NCI-H345 treated with DMSO at 0.1 percent for 48 hours (cell line): Measurements from ENCODE around the gene AP3D1.
"Not testable (repeated sequence)": the region's sequence is repeated elsewhere in the genome, so short reads cannot be mapped to it uniquely, and the experiment has no call there.

Experiments used
- DNase-seq: peaks from one replicate; lab custom pipeline; 2025; ENCODE audit not compliant: unreplicated experiment; lab: John Stamatoyannopoulos, UW

The AP3D1 gene

GRCh38 chr19:2151339-2152229, at the start of gene AP3D1:
Gene AP3D1 (minus strand): TSS chr19:2151566. CDS start chr19:2151334, 232 bp downstream.
- peak; percentile 99 for DNase-seq

GRCh38 chr19:2200624-2201294, 49.4 kb upstream of the AP3D1 start:
- not testable (repeated sequence) for DNase-seq

- no peak for DNase-seq
Measured at GRCh38 chr19:2199861-2200623, 48.7 kb upstream of the AP3D1 start.

- DNase-seq: no peak
Measured at GRCh38 chr19:2199215-2199614, 47.8 kb upstream of the AP3D1 start.

GRCh38 chr19:2198317-2198716, 47.0 kb upstream of the AP3D1 start:
- DNase-seq: no peak

- no peak for DNase-seq
Measured at GRCh38 chr19:2197270-2197669, 45.9 kb upstream of the AP3D1 start.

GRCh38 chr19:2195914-2196313, 44.5 kb upstream of the AP3D1 start:
- no peak for DNase-seq

GRCh38 chr19:2195361-2195760, 44.0 kb upstream of the AP3D1 start:
- DNase-seq: no peak

GRCh38 chr19:2194513-2195078, 43.2 kb upstream of the AP3D1 start:
- no peak for DNase-seq

- no peak for DNase-seq
Measured at GRCh38 chr19:2193807-2194206, 42.4 kb upstream of the AP3D1 start.

- DNase-seq: no peak
Measured at GRCh38 chr19:2192862-2193261, 41.5 kb upstream of the AP3D1 start.

- DNase-seq: no peak
Measured at GRCh38 chr19:2191456-2192310, 40.3 kb upstream of the AP3D1 start.

- no peak for DNase-seq
Measured at GRCh38 chr19:2190848-2191455, 39.6 kb upstream of the AP3D1 start.

GRCh38 chr19:2189880-2190279, 38.5 kb upstream of the AP3D1 start:
- no peak for DNase-seq

- no peak for DNase-seq
Measured at GRCh38 chr19:2188708-2189385, 37.5 kb upstream of the AP3D1 start.

- DNase-seq: no peak
Measured at GRCh38 chr19:2187159-2187558, 35.8 kb upstream of the AP3D1 start.

- DNase-seq: no peak
Measured at GRCh38 chr19:2186071-2186846, 34.9 kb upstream of the AP3D1 start.

- no peak for DNase-seq
Measured at GRCh38 chr19:2185734-2186070, 34.3 kb upstream of the AP3D1 start.
